Upper lobe of left lung (tissue), 4 donors: ENCODE data around the gene EYS.

Experiments
- CTCF ChIP-seq, 6 experiments: fragments of 450-650 bp in 4 of 6; fragments of 200-600 bp in 2 of 6; sonication (generic) in 2 of 6; IDR thresholded peaks; one replicate each; pipeline ENCODE4 v1.5.1; 2016 to 2019; ENCODE audit warnings: antibody characterized with exemption in 6 of 6
- EP300 ChIP-seq, 4 donors: sonication (generic); formaldehyde crosslinking; IDR thresholded peaks; one replicate each; pipeline ENCODE4 v1.5.1; 2017; ENCODE audit warnings: antibody characterized with exemption in 4 of 4, control low read depth in 2 of 4
- POLR2A ChIP-seq, 4 donors: fragments of 450-650 bp; IDR thresholded peaks; one replicate each; pipeline ENCODE4 v1.5.1; 2016 to 2017; ENCODE audit warnings: antibody characterized with exemption in 4 of 4, mild to moderate bottlenecking in 2 of 4

DNA sequence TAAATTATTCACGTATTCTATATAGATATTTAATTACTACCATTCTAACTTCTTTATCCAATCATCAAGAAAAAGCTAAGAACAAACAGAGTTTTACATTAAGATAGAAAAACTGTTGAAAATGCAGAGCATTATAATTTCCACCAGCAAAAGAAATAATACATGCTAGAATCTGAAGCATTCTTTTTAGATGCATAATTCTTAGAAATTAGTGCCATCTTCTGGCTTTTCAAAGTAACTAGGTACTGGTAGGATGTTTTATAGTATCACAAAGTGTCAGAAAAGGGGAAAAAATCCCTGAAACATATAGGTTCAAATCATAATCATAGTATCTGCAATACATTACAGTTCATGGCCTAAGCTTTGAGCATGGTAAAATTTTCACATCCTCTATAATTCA, 1892.6 kb downstream of the EYS start:
- TF ChIP-seq EP300 (IDR thresholded peaks at IDR 0.05), result no peak
- no peak for TF ChIP-seq CTCF (IDR thresholded peaks at IDR 0.05)
- no peak for TF ChIP-seq POLR2A (IDR thresholded peaks at IDR 0.05)
